Uterus (tissue), 4 donors: ENCODE results near the gene TNFRSF4. TPM values are rescaled to one million over a fixed set of nuclear protein-coding genes. Genes with fewer than 3 reads are reported as not detected.

Experiments used
- DNase-seq, 2 donors: peaks; one replicate each; pipeline ENCODE4 v3.0.0-alpha.2; 2019 to 2020
- H3K27ac ChIP-seq, 2 donors: fragments of 200-600 bp; sonication (generic); 1 replicate in 1 of 2; 2 replicates in 1 of 2; pipeline ENCODE4 v1.5.1; 2016 to 2018
- H3K27me3 ChIP-seq, 2 donors: fragments of 200-600 bp; sonication (generic); one replicate each; pipeline ENCODE4 v1.5.1; 2018 to 2019; ENCODE audit warnings: control low read depth in 1 of 2
- H3K36me3 ChIP-seq, 2 donors: fragments of 200-600 bp; sonication (generic); one replicate each; pipeline ENCODE4 v1.5.1; 2019; ENCODE audit warnings: control low read depth in 1 of 2
- H3K4me1 ChIP-seq, 2 donors: fragments of 200-600 bp; sonication (generic); one replicate each; pipeline ENCODE4 v1.5.1; 2018 to 2019; ENCODE audit warnings: control low read depth in 1 of 2
- H3K4me3 ChIP-seq, 2 donors: fragments of 200-600 bp; sonication (generic); 1 replicate in 1 of 2; 2 replicates in 1 of 2; pipeline ENCODE4 v1.5.1; 2018 to 2019; ENCODE audit warnings: mild to moderate bottlenecking in 1 of 2
- H3K9me3 ChIP-seq, 2 donors: fragments of 200-600 bp; sonication (generic); one replicate each; pipeline ENCODE4 v1.5.1; 2019; ENCODE audit warnings: control low read depth in 1 of 2
- POLR2A ChIP-seq, 2 donors: fragments of 450-650 bp; IDR thresholded peaks; one replicate each; pipeline ENCODE4 v1.6.1; 2016; ENCODE audit warnings: antibody characterized with exemption in 2 of 2, mild to moderate bottlenecking in 1 of 2, moderate library complexity in 1 of 2
- intact Hi-C: fragments of 100-400 bp; cut with DNase I; formaldehyde crosslinking; loops from one replicate; pipeline ENCODE4 v1.15.1; 2023; ENCODE audit warnings: low total_unique reads
- total RNA-seq, 4 donors: library from RNA; depleted of rRNA in 3 of 4; stranded (reverse); fragments of >200 nt in 3 of 4; gene quantifications; one replicate each; pipeline versions ENCODE4 v1.1.0 to v1.2.4, GENCODE V29; 2014 to 2023
- TF ChIP-seq, protein P1 (sequence below), 4 experiments: fragments of 200-600 bp in 2 of 4; fragments of 450-650 bp in 2 of 4; sonication (generic) in 2 of 4; IDR thresholded peaks; one replicate each; pipeline ENCODE4 v1.5.1; 2016 to 2019; ENCODE audit warnings: antibody characterized with exemption in 4 of 4, mild to moderate bottlenecking in 2 of 4, moderate library complexity in 1 of 4
- donor health status: DM: yes; HTN: yes; CAD: no.

The TNFRSF4 gene
- total RNA-seq, 4 donors from 2014 or later, result 1.3 to 1.5 TPM; not detected in 2

- DNase-seq, result no peak
- no peak for TF ChIP-seq POLR2A (IDR thresholded peaks at IDR 0.05)
- TF ChIP-seq, protein P1, sequence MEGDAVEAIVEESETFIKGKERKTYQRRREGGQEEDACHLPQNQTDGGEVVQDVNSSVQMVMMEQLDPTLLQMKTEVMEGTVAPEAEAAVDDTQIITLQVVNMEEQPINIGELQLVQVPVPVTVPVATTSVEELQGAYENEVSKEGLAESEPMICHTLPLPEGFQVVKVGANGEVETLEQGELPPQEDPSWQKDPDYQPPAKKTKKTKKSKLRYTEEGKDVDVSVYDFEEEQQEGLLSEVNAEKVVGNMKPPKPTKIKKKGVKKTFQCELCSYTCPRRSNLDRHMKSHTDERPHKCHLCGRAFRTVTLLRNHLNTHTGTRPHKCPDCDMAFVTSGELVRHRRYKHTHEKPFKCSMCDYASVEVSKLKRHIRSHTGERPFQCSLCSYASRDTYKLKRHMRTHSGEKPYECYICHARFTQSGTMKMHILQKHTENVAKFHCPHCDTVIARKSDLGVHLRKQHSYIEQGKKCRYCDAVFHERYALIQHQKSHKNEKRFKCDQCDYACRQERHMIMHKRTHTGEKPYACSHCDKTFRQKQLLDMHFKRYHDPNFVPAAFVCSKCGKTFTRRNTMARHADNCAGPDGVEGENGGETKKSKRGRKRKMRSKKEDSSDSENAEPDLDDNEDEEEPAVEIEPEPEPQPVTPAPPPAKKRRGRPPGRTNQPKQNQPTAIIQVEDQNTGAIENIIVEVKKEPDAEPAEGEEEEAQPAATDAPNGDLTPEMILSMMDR (IDR thresholded peaks at IDR 0.05), result no peak
- Histone ChIP-seq H3K4me1 (no peaks in the 10 kb centered on the region), H3K36me3 (no peaks in the 10 kb centered on the region), H3K4me3 (no peak overlapping the region), H3K27me3 (no peaks in the 10 kb centered on the region), H3K9me3 (no peaks in the 10 kb centered on the region), H3K27ac (no peak overlapping the region)
- intact Hi-C loops, result no loop called here
Observed at GRCh38 chr1:1191734-1192133, 22.2 kb downstream of the TNFRSF4 start.

- DNase-seq, result no peak
- Histone ChIP-seq H3K36me3 (no peaks in the 10 kb centered on the region), H3K27me3 (no peaks in the 10 kb centered on the region), H3K9me3 (no peaks in the 10 kb centered on the region), H3K4me1 (no peaks in the 10 kb centered on the region), H3K4me3 (no peak overlapping the region), H3K27ac (no peak overlapping the region)
- TF ChIP-seq, protein P1 (IDR thresholded peaks at IDR 0.05), result no peak
- no peak for TF ChIP-seq POLR2A (IDR thresholded peaks at IDR 0.05)
- intact Hi-C loops, result no loop called here
Observed at GRCh38 chr1:1189111-1189510, 24.8 kb downstream of the TNFRSF4 start.

- Histone ChIP-seq H3K4me1 (no peaks in the 10 kb centered on the region), H3K27me3 (no peaks in the 10 kb centered on the region), H3K27ac (no peak overlapping the region), H3K4me3 (no peak overlapping the region), H3K9me3 (no peaks in the 10 kb centered on the region), H3K36me3 (no peaks in the 10 kb centered on the region)
- TF ChIP-seq, protein P1 (IDR thresholded peaks at IDR 0.05), result no peak
- no peak for TF ChIP-seq POLR2A (IDR thresholded peaks at IDR 0.05)
- intact Hi-C loops, result no loop called here
- DNase-seq, result no peak
Observed at GRCh38 chr1:1187938-1188337, 26.0 kb downstream of the TNFRSF4 start.

DNA sequence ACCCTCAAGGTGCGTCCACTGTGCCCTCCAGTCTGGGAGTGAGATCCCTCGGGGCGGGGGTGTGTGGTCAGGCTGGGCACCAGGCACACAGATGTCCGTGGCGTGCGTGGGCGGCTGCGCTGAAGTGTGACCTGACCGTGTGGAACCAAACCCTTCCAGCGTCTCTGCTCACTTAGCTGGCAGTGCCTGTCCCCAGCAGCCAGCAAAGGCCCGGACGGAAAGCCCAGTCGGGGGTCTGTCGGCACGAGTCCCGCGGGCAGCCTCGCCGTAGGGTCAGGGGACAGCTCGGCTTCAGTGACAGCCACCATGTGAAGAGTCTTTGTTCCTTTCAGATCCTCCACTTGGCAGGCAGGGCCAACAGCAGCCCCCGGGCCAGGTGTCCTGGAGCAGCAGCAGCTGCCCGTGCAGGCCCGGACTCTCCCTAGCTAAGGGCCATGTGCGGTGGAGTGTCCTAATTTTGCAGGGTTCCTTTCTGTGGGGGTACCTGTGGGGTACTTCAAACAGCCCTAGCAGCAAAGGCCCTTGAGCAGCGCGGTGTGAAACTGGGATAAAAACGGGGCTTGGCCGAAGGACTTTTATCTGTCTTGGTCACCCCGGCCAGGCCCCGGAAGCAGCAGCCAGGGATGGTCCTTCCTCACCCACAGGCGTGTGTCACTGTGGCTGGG, 28.7 kb downstream of the TNFRSF4 start:
- TF ChIP-seq, protein P1 (IDR thresholded peaks at IDR 0.05), result no peak
- no peak for TF ChIP-seq POLR2A (IDR thresholded peaks at IDR 0.05)
- Histone ChIP-seq H3K36me3 (no peaks in the 10 kb centered on the region), H3K9me3 (no peaks in the 10 kb centered on the region), H3K4me3 (no peak overlapping the region), H3K27ac (no peak overlapping the region), H3K4me1 (no peaks in the 10 kb centered on the region), H3K27me3 (no peaks in the 10 kb centered on the region)
- intact Hi-C loops, result no loop called here
- DNase-seq, result no peak

- H3K36me3 ChIP-seq, result no peaks in the 10 kb centered on the region
- H3K27me3 ChIP-seq, result no peaks in the 10 kb centered on the region
- H3K4me3 ChIP-seq, result no peak overlapping the region
- H3K27ac ChIP-seq, result no peak overlapping the region
- intact Hi-C loops, result no loop called here
- no peak for TF ChIP-seq POLR2A (IDR thresholded peaks at IDR 0.05)
- TF ChIP-seq, protein P1 (IDR thresholded peaks at IDR 0.05), result no peak
- H3K9me3 ChIP-seq, result no peaks in the 10 kb centered on the region
- no peak for DNase-seq
- no peaks in the 10 kb centered on the region for H3K4me1 ChIP-seq
Observed at GRCh38 chr1:1183833-1184775, 29.8 kb downstream of the TNFRSF4 start.
